K562 (cell line): Measurements from ENCODE around the gene DSTYK. TPM values are rescaled to one million over a fixed set of nuclear protein-coding genes. Genes with fewer than 3 reads are reported as not detected.
A peak's percentile ranks its signal among the peaks of the same experiment; 100 is the strongest.

Source experiments
- E2F3 ChIP-seq: fragments of 250-450 bp; sonication (Bioruptor Pico); IDR thresholded peaks from 2 replicates; pipeline ENCODE4 v1.4.0; 2020; ENCODE audit warnings: mild to moderate bottlenecking
- FOXJ3 ChIP-seq: sonication (generic); formaldehyde crosslinking; IDR thresholded peaks from 2 replicates; pipeline ENCODE4 v1.4.0; 2020; ENCODE audit warnings: mild to moderate bottlenecking, missing genetic modification reagents
- FOXP1 ChIP-seq: sonication (generic); formaldehyde crosslinking; IDR thresholded peaks from 2 replicates; pipeline ENCODE4 v1.8.0; 2022; ENCODE audit warnings: mild to moderate bottlenecking, missing genetic modification reagents
- GABPB2 ChIP-seq: fragments of 250-450 bp; sonication (Bioruptor Pico); conservative IDR thresholded peaks from 2 replicates; pipeline ENCODE4 v1.5.1; 2021; ENCODE audit warnings: mild to moderate bottlenecking
- HDAC1 ChIP-seq, 2 experiments: fragments of 450-650 bp; IDR thresholded peaks; 2 replicates each; pipeline ENCODE4 v1.6.1; 2016 to 2017; ENCODE audit warnings: inconsistent platforms in 1 of 2, mild to moderate bottlenecking in 1 of 2, moderate library complexity in 1 of 2
- HNRNPL ChIP-seq: fragments of 200-400 bp; formaldehyde crosslinking; IDR thresholded peaks from 2 replicates; pipeline ENCODE4 v1.6.1; 2017; ENCODE audit warnings: low read depth, mild to moderate bottlenecking, low read length
- IRF9 ChIP-seq: fragments of 450-650 bp; IDR thresholded peaks from 2 replicates; pipeline ENCODE4 v1.6.1; 2016; ENCODE audit warnings: missing biosample characterization, missing genetic modification characterization
- LCOR ChIP-seq: sonication (generic); formaldehyde crosslinking; IDR thresholded peaks from 2 replicates; pipeline ENCODE4 v1.8.0; 2022; ENCODE audit warnings: mild to moderate bottlenecking, missing genetic modification reagents
- NELFE ChIP-seq: IDR thresholded peaks from 2 replicates; pipeline ENCODE4 v1.6.1; 2011; ENCODE audit warnings: mild to moderate bottlenecking; ENCODE audit not compliant: insufficient read depth, insufficient read length
- NONO ChIP-seq, 2 experiments: fragments of 200-400 bp in 1 of 2; fragments of 450-650 bp in 1 of 2; formaldehyde crosslinking in 1 of 2; IDR thresholded peaks; 2 replicates each; pipeline ENCODE4 v1.6.1; 2017; ENCODE audit warnings: low read depth in 2 of 2, mild to moderate bottlenecking in 2 of 2, moderate library complexity in 2 of 2, low read length in 1 of 2
- POLR2H ChIP-seq: IDR thresholded peaks from 2 replicates; pipeline ENCODE4 v1.6.1; 2016; ENCODE audit warnings: missing genetic modification characterization, low read depth, mild to moderate bottlenecking, control low read depth, missing compliant biosample characterization, moderate library complexity
- PRMT5 ChIP-seq: sonication (generic); formaldehyde crosslinking; IDR thresholded peaks from 2 replicates; pipeline ENCODE4 v1.5.0; 2020; ENCODE audit warnings: missing genetic modification reagents
- PYGO2 ChIP-seq: fragments of 450-650 bp; IDR thresholded peaks from 2 replicates; pipeline ENCODE4 v1.6.1; 2016; ENCODE audit warnings: mild to moderate bottlenecking, missing genetic modification characterization, moderate library complexity, missing compliant biosample characterization
- SMAD1 ChIP-seq: fragments of 150-350 bp; IDR thresholded peaks from 2 replicates; pipeline ENCODE4 v1.6.1; 2014; ENCODE audit warnings: low read length, low read depth; ENCODE audit not compliant: partially characterized antibody
- TAF7 ChIP-seq: fragments of 450-650 bp; IDR thresholded peaks from 2 replicates; pipeline ENCODE4 v1.6.1; 2016; ENCODE audit warnings: missing genetic modification characterization, missing compliant biosample characterization
- ZKSCAN1 ChIP-seq: fragments of 150-350 bp; IDR thresholded peaks from 2 replicates; pipeline ENCODE4 v1.6.1; 2016; ENCODE audit warnings: low read depth, low read length
- ZNF407 ChIP-seq: fragments of 450-650 bp; IDR thresholded peaks from 2 replicates; pipeline ENCODE4 v1.6.1; 2016; ENCODE audit warnings: low read depth
- ZNF551 ChIP-seq: fragments of 250-450 bp; sonication (Bioruptor Pico); IDR thresholded peaks from 2 replicates; pipeline ENCODE4 v1.5.0; 2021; ENCODE audit warnings: mild to moderate bottlenecking, moderate library complexity
- polyA plus RNA-seq, 8 experiments: library from polyadenylated mRNA; depleted of rRNA in 4 of 8; stranded (reverse) in 5 of 8; unstranded in 3 of 8; fragments of >200 nt; fragmentation: Nextera tagmentation in 2 of 8; fragmentation: Illumina TruSeq in 1 of 8; extraction: Ambion mirVana in 2 of 8; extraction: Trizol in 1 of 8; gene quantifications; 2 replicates each; pipeline versions ENCODE4 v1.2.1 to v1.2.3, GENCODE V29; 2011 to 2014; ENCODE audit warnings: inconsistent platforms in 1 of 8, missing spikeins in 1 of 8
- total RNA-seq, 7 experiments: library from RNA; depleted of rRNA in 6 of 7; stranded (reverse); fragments of >200 nt in 6 of 7; fragmentation: Illumina TruSeq in 2 of 7; extraction: Trizol in 2 of 7; gene quantifications; 2 replicates each; pipeline versions ENCODE4 v1.2.1 to v1.2.3, GENCODE V29; 2011 to 2021; ENCODE audit warnings: low replicate concordance in 1 of 7

The DSTYK gene
- total and polyA plus RNA-seq, 9 of the 15 experiments (the other 6 are each of a cell fraction or from before 2014, with no cell fraction given): 4.2 to 7.1 (median 6.2) TPM

- TF ChIP-seq SMAD1 (no peak), POLR2H (tag) (peak; percentile 56; the same call in 1 of the 2 replicates), PRMT5 (CRISPR knock-in tag) (no peak), HDAC1 (IDR thresholded peaks at IDR 0.05) (0 out of 4 replicates have a peak, but pooled peaks of 1 of the 2 experiments have one; percentile 15), PYGO2 (tag) (no peak), HNRNPL (no peak), ZNF551 (no peak), NONO (IDR thresholded peaks at IDR 0.05; ENCODE audit: low read depth in 2 of 2, low read length in 1 of 2) (no peak), E2F3 (no peak), IRF9 (tag) (0 out of 2 replicates have a peak, but pooled peaks have one; percentile 26), GABPB2 (no peak), NELFE (no peak), ZKSCAN1 (no peak), FOXP1 (CRISPR knock-in tag) (no peak), TAF7 (tag) (no peak), ZNF407 (no peak), LCOR (CRISPR knock-in tag) (peak; percentile 70; the same call in 1 of the 2 replicates), FOXJ3 (no peak)
Observed at GRCh38 chr1:205172729-205173366, 38.7 kb downstream of the DSTYK start (continued).
